H9 (cell line): Measurements from ENCODE around the gene DENND4A. TPM values are rescaled to one million over a fixed set of nuclear protein-coding genes. Genes with fewer than 3 reads are reported as not detected.

Experiments
- DNase-seq: peaks from one replicate; pipeline ENCODE4 v3.0.0-alpha.2; 2017
- H2AFZ ChIP-seq: one replicate; pipeline ENCODE4 v1.6.1; 2013; ENCODE audit warnings: mild to moderate bottlenecking, low read length, control low read depth, moderate library complexity
- H2AK5ac ChIP-seq: 2 replicates; pipeline ENCODE4 v1.6.1; 2013; ENCODE audit warnings: low read length, control low read depth, mixed read lengths; ENCODE audit not compliant: insufficient read length
- H2BK120ac ChIP-seq: one replicate; pipeline ENCODE4 v1.6.1; 2013; ENCODE audit warnings: low read depth, mild to moderate bottlenecking, low read length, control low read depth, inconsistent platforms; ENCODE audit not compliant: poor library complexity, severe bottlenecking
- H2BK12ac ChIP-seq: 2 replicates; pipeline ENCODE4 v1.6.1; 2013; ENCODE audit warnings: low read length, control low read depth, mixed read lengths, low read depth; ENCODE audit not compliant: insufficient read length
- H2BK15ac ChIP-seq: 2 replicates; pipeline ENCODE4 v1.6.1; 2013; ENCODE audit warnings: low read depth, low read length, control low read depth
- H2BK20ac ChIP-seq: one replicate; pipeline ENCODE4 v1.6.1; 2013; ENCODE audit warnings: low read depth, mild to moderate bottlenecking, low read length, control low read depth, inconsistent platforms; ENCODE audit not compliant: poor library complexity, severe bottlenecking
- H2BK5ac ChIP-seq: 2 replicates; pipeline ENCODE4 v1.6.1; 2013; ENCODE audit warnings: low read length, control low read depth, mixed read lengths; ENCODE audit not compliant: insufficient read length
- H3K14ac ChIP-seq: 2 replicates; pipeline ENCODE4 v1.6.1; 2013; ENCODE audit warnings: low read length, control low read depth; ENCODE audit not compliant: insufficient read depth
- H3K18ac ChIP-seq: 2 replicates; pipeline ENCODE4 v1.6.1; 2013; ENCODE audit warnings: low read depth, mild to moderate bottlenecking, mixed read lengths, low read length, control low read depth; ENCODE audit not compliant: insufficient read length
- H3K23ac ChIP-seq: 2 replicates; pipeline ENCODE4 v1.6.1; 2013; ENCODE audit warnings: low read length, control low read depth, mixed read lengths, low read depth; ENCODE audit not compliant: insufficient read length
- H3K23me2 ChIP-seq: 2 replicates; pipeline ENCODE4 v1.6.1; 2013; ENCODE audit warnings: low read depth, mild to moderate bottlenecking, mixed read lengths, low read length, control low read depth; ENCODE audit not compliant: insufficient read length, poor library complexity, severe bottlenecking
- H3K27ac ChIP-seq: 2 replicates; pipeline ENCODE4 v1.5.1; 2013; ENCODE audit warnings: low read length, control low read depth, mixed read lengths, low read depth; ENCODE audit not compliant: insufficient read length
- H3K27me3 ChIP-seq: 2 replicates; pipeline ENCODE4 v1.6.1; 2013; ENCODE audit warnings: low read length, control low read depth, inconsistent platforms; ENCODE audit not compliant: insufficient read depth
- H3K4ac ChIP-seq: 2 replicates; pipeline ENCODE4 v1.6.1; 2013; ENCODE audit warnings: low read depth, mild to moderate bottlenecking, control low read depth, inconsistent platforms, low read length, moderate library complexity
- H3K4me1 ChIP-seq: 2 replicates; pipeline ENCODE4 v1.6.1; 2013; ENCODE audit warnings: low read length, control low read depth, inconsistent platforms; ENCODE audit not compliant: insufficient read depth
- H3K4me2 ChIP-seq: 2 replicates; pipeline ENCODE4 v1.6.1; 2013; ENCODE audit warnings: low read length, control low read depth, mixed read lengths; ENCODE audit not compliant: insufficient read length, insufficient read depth
- H3K56ac ChIP-seq: 2 replicates; pipeline ENCODE4 v1.6.1; 2013; ENCODE audit warnings: low read depth, mild to moderate bottlenecking, mixed read lengths, low read length, control low read depth; ENCODE audit not compliant: insufficient read length
- H3K79me1 ChIP-seq: 2 replicates; pipeline ENCODE4 v1.6.1; 2013; ENCODE audit warnings: low read depth, mild to moderate bottlenecking, moderate library complexity, low read length, control low read depth, inconsistent platforms; ENCODE audit not compliant: insufficient read depth, poor library complexity, severe bottlenecking
- H3K79me2 ChIP-seq: 2 replicates; pipeline ENCODE4 v1.6.1; 2013; ENCODE audit warnings: low read length, control low read depth, inconsistent platforms; ENCODE audit not compliant: insufficient read depth
- H3K9ac ChIP-seq: 2 replicates; pipeline ENCODE4 v1.6.1; 2013; ENCODE audit warnings: low read length, control low read depth, mixed read lengths; ENCODE audit not compliant: insufficient read length; ENCODE audit errors: extremely low read depth
- H3K9me3 ChIP-seq: one replicate; pipeline ENCODE4 v1.6.1; 2013; ENCODE audit warnings: low read depth, low read length, inconsistent platforms; ENCODE audit not compliant: control insufficient read depth
- H3T11ph ChIP-seq: one replicate; pipeline ENCODE4 v1.6.1; 2013; ENCODE audit warnings: mild to moderate bottlenecking, low read length, control low read depth, inconsistent platforms
- H4K20me1 ChIP-seq: one replicate; pipeline ENCODE4 v1.6.1; 2013; ENCODE audit not compliant: control insufficient read depth, insufficient read length, insufficient read depth
- H4K5ac ChIP-seq: 2 replicates; pipeline ENCODE4 v1.6.1; 2013; ENCODE audit warnings: low read depth, mild to moderate bottlenecking, mixed read lengths, low read length, control low read depth; ENCODE audit not compliant: insufficient read length
- H4K8ac ChIP-seq: replicated peaks from 2 replicates; pipeline ENCODE4 v1.6.1; 2013; ENCODE audit warnings: low read length, control low read depth, mixed read lengths, low read depth; ENCODE audit not compliant: insufficient read length
- H4K91ac ChIP-seq: 2 replicates; pipeline ENCODE4 v1.6.1; 2013; ENCODE audit warnings: low read depth, mild to moderate bottlenecking, moderate library complexity, mixed read lengths, low read length, control low read depth; ENCODE audit not compliant: insufficient read length
- H3K27ac Mint-ChIP-seq, 3 experiments: 2 replicates in 2 of 3; 3 replicates in 1 of 3; pipeline ENCODE4 v1.8.0; 2020 to 2021; ENCODE audit warnings: mixed read lengths in 3 of 3, mild to moderate bottlenecking in 1 of 3, moderate library complexity in 1 of 3
- H3K27me3 Mint-ChIP-seq: 2 replicates; pipeline ENCODE4 v1.8.0; 2021; ENCODE audit warnings: low read depth, mild to moderate bottlenecking, moderate library complexity, mixed read lengths
- H3K36me3 Mint-ChIP-seq, 3 experiments: 2 replicates in 2 of 3; 3 replicates in 1 of 3; pipeline ENCODE4 v1.8.0; 2020 to 2021; ENCODE audit warnings: low read depth in 3 of 3, mixed read lengths in 3 of 3; ENCODE audit not compliant: insufficient read depth in 1 of 3
- H3K4me1 Mint-ChIP-seq, 2 experiments: 2 replicates each; pipeline ENCODE4 v1.8.0; 2020; ENCODE audit warnings: mixed read lengths in 2 of 2
- H3K4me3 Mint-ChIP-seq, 2 experiments: 2 replicates in 1 of 2; 3 replicates in 1 of 2; pipeline ENCODE4 v1.8.0; 2020 to 2021; ENCODE audit warnings: mild to moderate bottlenecking in 2 of 2, mixed read lengths in 2 of 2, moderate library complexity in 1 of 2
- H3K9me3 Mint-ChIP-seq, 2 experiments: 2 replicates in 1 of 2; 3 replicates in 1 of 2; pipeline ENCODE4 v1.8.0; 2020; ENCODE audit warnings: mild to moderate bottlenecking in 2 of 2, mixed read lengths in 2 of 2, moderate library complexity in 1 of 2
- WGBS: extraction: QIAGEN DNeasy Blood & Tissue Kit; methylation state at CpG from one replicate; pipeline ENCODE4 v1.1.7; 2013; ENCODE audit warnings: missing lambda C conversion rate, low lambda C conversion rate, mixed read lengths; ENCODE audit not compliant: insufficient read length; ENCODE audit errors: extremely low coverage; 5-methylcytosine and 5-hydroxymethylcytosine counted together
- total RNA-seq: library from RNA; stranded (reverse); gene quantifications from 2 replicates; pipeline ENCODE4 v1.2.1, GENCODE V29; 2021
- TF ChIP-seq, protein P1 (sequence below): fragments of 200-600 bp; sonication (generic); conservative IDR thresholded peaks from 3 replicates; pipeline ENCODE4 v1.8.0; 2021; ENCODE audit warnings: antibody characterized with exemption, mild to moderate bottlenecking

The DENND4A gene
- total RNA-seq, 1 experiment from 2014 or later = 4.7 TPM

DNA sequence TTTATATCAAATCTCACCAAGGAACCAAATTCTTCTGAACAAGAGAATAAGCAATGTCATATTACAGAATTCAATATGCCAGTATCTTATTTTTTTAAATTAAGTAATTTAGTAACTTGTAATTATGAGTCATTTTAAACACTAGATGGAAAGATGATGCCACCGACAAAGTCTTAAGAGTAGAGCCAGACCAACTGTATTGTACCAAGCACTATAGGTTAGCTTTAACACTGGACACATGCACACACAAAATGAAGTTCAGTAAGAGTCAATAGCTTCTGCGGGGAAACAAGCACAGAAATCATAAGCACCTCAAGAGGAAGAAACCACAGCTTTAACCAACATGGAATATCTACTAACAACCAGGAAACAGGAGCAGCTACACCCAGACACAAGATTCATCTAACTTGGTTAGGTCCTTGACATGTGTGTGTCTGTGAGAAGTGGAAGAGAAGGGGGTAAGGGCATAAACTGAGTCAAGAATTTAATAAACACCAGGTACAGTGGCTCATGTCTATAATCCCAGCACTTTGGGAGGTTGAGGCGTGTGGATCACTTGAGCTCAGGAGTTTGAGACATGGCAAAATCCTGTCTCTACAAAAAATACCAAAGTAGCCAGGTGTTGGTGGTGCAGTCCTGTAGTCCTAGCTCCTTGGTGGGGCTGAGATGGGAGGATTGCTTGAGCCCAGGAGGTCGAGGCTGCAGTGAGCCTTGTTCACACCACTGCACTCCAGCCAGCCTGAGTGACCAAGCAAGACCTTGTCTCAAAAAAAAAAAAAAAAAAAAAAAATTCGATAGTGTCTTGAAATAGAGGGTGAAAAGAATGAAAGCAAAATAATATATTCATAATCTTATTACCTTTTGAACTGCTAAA is 28.9 kb downstream of the DENND4A start:
- H3T11ph ChIP-seq = no peak overlapping the region
- no peak overlapping the region for H3K9ac ChIP-seq
- no peak overlapping the region for H2BK120ac ChIP-seq
- no CpG with 5 or more reads among the region's 5 CpGs for WGBS
- no peak overlapping the region for H3K18ac ChIP-seq
- H4K8ac ChIP-seq = no peak overlapping the region
- no peak overlapping the region for H3K4me2 ChIP-seq
- no peak overlapping the region for H2AFZ ChIP-seq
- no peak overlapping the region for H4K91ac ChIP-seq
- H3K27ac Mint-ChIP-seq = no peak overlapping the region
- no peak overlapping the region for H3K4me3 Mint-ChIP-seq
- no peak for DNase-seq
- no peaks in the 10 kb centered on the region for H3K27me3 ChIP-seq
- no peak overlapping the region for H4K5ac ChIP-seq
- no peak overlapping the region for H3K23ac ChIP-seq
- H3K79me1 ChIP-seq = no peaks in the 10 kb centered on the region
- H3K14ac ChIP-seq = no peak overlapping the region
- no peak overlapping the region for H2BK12ac ChIP-seq
- H2BK5ac ChIP-seq = no peak overlapping the region
- H3K27me3 Mint-ChIP-seq = no peaks in the 10 kb centered on the region
- H3K27ac ChIP-seq = no peak overlapping the region
- TF ChIP-seq, protein P1, sequence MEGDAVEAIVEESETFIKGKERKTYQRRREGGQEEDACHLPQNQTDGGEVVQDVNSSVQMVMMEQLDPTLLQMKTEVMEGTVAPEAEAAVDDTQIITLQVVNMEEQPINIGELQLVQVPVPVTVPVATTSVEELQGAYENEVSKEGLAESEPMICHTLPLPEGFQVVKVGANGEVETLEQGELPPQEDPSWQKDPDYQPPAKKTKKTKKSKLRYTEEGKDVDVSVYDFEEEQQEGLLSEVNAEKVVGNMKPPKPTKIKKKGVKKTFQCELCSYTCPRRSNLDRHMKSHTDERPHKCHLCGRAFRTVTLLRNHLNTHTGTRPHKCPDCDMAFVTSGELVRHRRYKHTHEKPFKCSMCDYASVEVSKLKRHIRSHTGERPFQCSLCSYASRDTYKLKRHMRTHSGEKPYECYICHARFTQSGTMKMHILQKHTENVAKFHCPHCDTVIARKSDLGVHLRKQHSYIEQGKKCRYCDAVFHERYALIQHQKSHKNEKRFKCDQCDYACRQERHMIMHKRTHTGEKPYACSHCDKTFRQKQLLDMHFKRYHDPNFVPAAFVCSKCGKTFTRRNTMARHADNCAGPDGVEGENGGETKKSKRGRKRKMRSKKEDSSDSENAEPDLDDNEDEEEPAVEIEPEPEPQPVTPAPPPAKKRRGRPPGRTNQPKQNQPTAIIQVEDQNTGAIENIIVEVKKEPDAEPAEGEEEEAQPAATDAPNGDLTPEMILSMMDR = no peak
- H3K56ac ChIP-seq = no peak overlapping the region
- H3K4ac ChIP-seq = no peak overlapping the region
- H3K4me1 Mint-ChIP-seq = no peaks in the 10 kb centered on the region
- H3K9me3 ChIP-seq = no peaks in the 10 kb centered on the region
- no peak overlapping the region for H2AK5ac ChIP-seq
- no peak overlapping the region for H2BK15ac ChIP-seq
- no peaks in the 10 kb centered on the region for H3K9me3 Mint-ChIP-seq
- no peak overlapping the region for H2BK20ac ChIP-seq
- no peaks in the 10 kb centered on the region for H3K79me2 ChIP-seq
- H3K23me2 ChIP-seq = no peaks in the 10 kb centered on the region
- H3K4me1 ChIP-seq = no peaks in the 10 kb centered on the region
- no peaks in the 10 kb centered on the region for H4K20me1 ChIP-seq
- no peaks in the 10 kb centered on the region for H3K36me3 Mint-ChIP-seq
